ENCODE results near the gene TEX2.
A peak's percentile ranks its signal among the peaks of the same experiment; 100 is the strongest.

The TEX2 gene

DNA sequence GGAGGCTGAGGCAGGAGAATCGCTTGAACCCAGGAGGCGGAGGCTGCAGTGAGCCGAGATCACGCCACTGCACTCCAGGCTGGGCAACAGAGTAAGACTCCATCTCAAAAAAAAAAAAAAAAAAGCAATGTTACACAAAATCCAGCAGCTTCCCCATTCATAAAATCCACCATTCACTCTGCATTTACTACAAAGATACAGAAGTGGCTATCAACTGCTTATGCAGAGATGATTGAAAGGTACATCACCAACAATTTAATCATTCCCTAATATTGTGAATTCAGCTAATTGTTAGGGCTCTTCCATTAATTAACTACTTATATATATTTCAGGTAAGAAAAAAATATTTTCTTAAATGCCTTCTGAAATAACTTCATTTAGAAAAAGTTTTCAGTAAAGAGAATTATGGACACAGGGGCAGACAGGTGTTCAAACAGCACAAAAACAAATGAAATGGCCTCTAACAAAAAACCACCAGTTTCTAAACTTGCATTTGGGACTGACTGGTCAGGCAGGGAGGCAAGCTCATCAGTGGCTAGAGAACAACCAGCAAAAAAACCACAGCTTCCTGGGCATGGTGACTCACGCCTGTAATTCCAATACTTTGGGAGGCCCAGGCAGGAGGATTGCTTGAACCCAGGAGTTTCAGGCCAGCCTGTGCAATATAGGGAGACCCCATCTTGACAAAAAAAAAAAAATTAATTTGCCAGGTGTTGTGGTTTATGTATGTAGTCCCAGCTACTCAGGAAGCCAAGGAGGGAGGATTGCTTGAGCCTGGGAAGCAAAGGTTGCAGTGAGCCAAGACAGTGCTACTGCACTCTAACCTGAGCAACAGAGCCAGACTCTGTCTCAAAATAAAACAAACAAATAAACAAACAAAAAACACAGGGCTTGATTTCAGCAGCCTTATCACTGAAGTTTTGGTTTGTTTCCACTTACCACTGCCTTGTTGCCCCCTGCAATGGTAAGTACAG, 159.4 kb downstream of the TEX2 start:
- Histone ChIP-seq H3K27ac (ENCODE audit: low read length, poor library complexity, severe bottlenecking) (no peak overlapping the region), H3K23ac (ENCODE audit: low read length in 2 of 2) (peak overlapping the region in 1 of 2 experiments; percentile 68), H4K91ac (ENCODE audit: low read length) (no peak overlapping the region), H3K36me3 (ENCODE audit: control insufficient read depth in 1 of 2, insufficient read depth in 2 of 2, low read depth in 1 of 2, low read length in 2 of 2) (peaks cover 0 to 2% of the 10 kb centered on the region in 2 experiments), H2AFZ (ENCODE audit: low read depth, low read length) (no peak overlapping the region), H2AK5ac (ENCODE audit: low read length, severe bottlenecking) (peak overlapping the region; percentile 13), H3K18ac (ENCODE audit: low read depth in 1 of 2, low read length in 2 of 2) (no peak overlapping the region), H3K79me1 (replicated peaks; ENCODE audit: low read length, poor library complexity, severe bottlenecking) (peaks cover 26% of the 10 kb centered on the region), H2BK12ac (ENCODE audit: low read length in 2 of 2) (no peak overlapping the region), H3K4me1 (ENCODE audit: control insufficient read depth, insufficient read depth, low read depth, low read length) (peaks cover 3% of the 10 kb centered on the region), H2BK120ac (ENCODE audit: low read depth, low read length) (no peak overlapping the region), H3K27me3 (ENCODE audit: control insufficient read depth in 1 of 2, insufficient read depth in 1 of 2, low read length in 2 of 2) (no peaks in the 10 kb centered on the region), H3K4me3 (ENCODE audit: insufficient read depth in 1 of 2, low read depth in 1 of 2, low read length in 2 of 2) (no peak overlapping the region), H4K8ac (ENCODE audit: low read length) (no peak overlapping the region), H2BK15ac (ENCODE audit: low read depth, poor library complexity, severe bottlenecking) (no peak overlapping the region), H3K4me2 (ENCODE audit: low read length, poor library complexity, severe bottlenecking) (no peak overlapping the region), H3K14ac (ENCODE audit: low read length in 2 of 2) (no peak overlapping the region), H3K4ac (ENCODE audit: low read depth in 1 of 2, low read length in 2 of 2) (no peak overlapping the region), H2BK5ac (ENCODE audit: low read depth, low read length, poor library complexity, severe bottlenecking) (no peak overlapping the region), H3K9ac (ENCODE audit: low read length) (peak overlapping the region; percentile 9), H3K9me3 (ENCODE audit: control insufficient read depth, low read length) (no peaks in the 10 kb centered on the region)
- WGBS = 98% methylated on average over 4 of the region's 5 CpGs
- peak; percentile 71 for DNase-seq

DNA sequence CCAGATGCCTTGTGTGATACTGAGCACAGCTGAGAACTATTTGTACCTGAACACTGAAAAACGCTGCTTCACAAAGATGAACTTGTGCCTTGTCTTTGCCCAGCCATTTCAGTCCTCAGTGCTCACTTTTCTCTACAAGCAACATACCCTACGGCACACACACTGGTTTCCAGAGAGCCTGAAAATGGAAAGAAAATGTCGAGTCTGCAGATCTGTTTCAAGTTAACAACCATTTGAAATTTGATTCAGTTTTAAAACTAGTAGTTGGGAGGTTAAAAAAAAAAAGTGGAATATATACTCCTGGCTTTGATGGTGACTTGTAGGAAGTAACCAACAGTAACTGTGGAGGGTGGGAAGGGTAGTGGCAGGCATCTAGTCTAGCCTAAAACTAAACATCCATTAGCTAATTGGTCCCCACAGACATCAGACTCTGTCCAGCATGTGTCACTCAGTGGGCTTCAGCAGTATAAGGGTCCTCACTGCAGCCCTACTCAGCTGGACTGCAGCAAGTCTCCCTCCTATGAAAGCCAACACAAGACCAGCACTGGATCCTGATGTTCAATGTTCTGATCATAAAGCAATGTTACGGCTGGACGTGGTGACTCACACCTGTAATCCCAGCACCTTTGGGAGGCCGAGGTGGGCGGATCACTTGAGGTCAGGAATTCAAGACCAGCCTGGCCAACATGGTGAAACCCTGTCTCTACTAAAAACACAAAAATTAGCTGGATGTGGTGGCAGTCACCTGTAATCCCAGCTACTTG, 160.3 kb downstream of the TEX2 start:
- 94% methylated on average over 6 of the region's 7 CpGs for WGBS
- H3K4ac ChIP-seq (ENCODE audit: low read depth in 1 of 2, low read length in 2 of 2) = no peak overlapping the region
- H3K4me3 ChIP-seq (ENCODE audit: insufficient read depth in 1 of 2, low read depth in 1 of 2, low read length in 2 of 2) = no peak overlapping the region
- peaks cover 3% of the 10 kb centered on the region for H3K4me1 ChIP-seq (ENCODE audit: control insufficient read depth, insufficient read depth, low read depth, low read length)
- no peak overlapping the region for H2AK5ac ChIP-seq (ENCODE audit: low read length, severe bottlenecking)
- H3K9ac ChIP-seq (ENCODE audit: low read length) = no peak overlapping the region
- no peaks in the 10 kb centered on the region for H3K27me3 ChIP-seq (ENCODE audit: control insufficient read depth in 1 of 2, insufficient read depth in 1 of 2, low read length in 2 of 2)
- no peak overlapping the region for H2AFZ ChIP-seq (ENCODE audit: low read depth, low read length)
- H3K23ac ChIP-seq (ENCODE audit: low read length in 2 of 2) = peak overlapping the region in 1 of 2 experiments; percentile 5
- peak overlapping the region in 1 of 2 experiments; percentile 45 for H2BK12ac ChIP-seq (ENCODE audit: low read length in 2 of 2)
- H2BK120ac ChIP-seq (ENCODE audit: low read depth, low read length) = no peak overlapping the region
- no peak overlapping the region for H3K27ac ChIP-seq (ENCODE audit: low read length, poor library complexity, severe bottlenecking)
- H3K18ac ChIP-seq (ENCODE audit: low read depth in 1 of 2, low read length in 2 of 2) = no peak overlapping the region
- no peak overlapping the region for H3K4me2 ChIP-seq (ENCODE audit: low read length, poor library complexity, severe bottlenecking)
- H3K9me3 ChIP-seq (ENCODE audit: control insufficient read depth, low read length) = no peaks in the 10 kb centered on the region
- no peak overlapping the region for H4K91ac ChIP-seq (ENCODE audit: low read length)
- H2BK15ac ChIP-seq (ENCODE audit: low read depth, poor library complexity, severe bottlenecking) = no peak overlapping the region
- H2BK5ac ChIP-seq (ENCODE audit: low read depth, low read length, poor library complexity, severe bottlenecking) = no peak overlapping the region
- H3K14ac ChIP-seq (ENCODE audit: low read length in 2 of 2) = no peak overlapping the region
- H3K79me1 ChIP-seq (replicated peaks; ENCODE audit: low read length, poor library complexity, severe bottlenecking) = peaks cover 26% of the 10 kb centered on the region
- no peak for DNase-seq
- H4K8ac ChIP-seq (ENCODE audit: low read length) = no peak overlapping the region
- peaks cover 0 to 2% of the 10 kb centered on the region in 2 experiments for H3K36me3 ChIP-seq (ENCODE audit: control insufficient read depth in 1 of 2, insufficient read depth in 2 of 2, low read depth in 1 of 2, low read length in 2 of 2)

GRCh38 chr17:64099543-64099942, 163.5 kb downstream of the TEX2 start:
- WGBS = 94% methylated on average over 6 of the region's 6 CpGs
- Histone ChIP-seq H2AFZ (ENCODE audit: low read depth, low read length) (no peak overlapping the region), H3K4ac (ENCODE audit: low read depth in 1 of 2, low read length in 2 of 2) (no peak overlapping the region), H3K4me3 (ENCODE audit: insufficient read depth in 1 of 2, low read depth in 1 of 2, low read length in 2 of 2) (no peak overlapping the region), H2BK5ac (ENCODE audit: low read depth, low read length, poor library complexity, severe bottlenecking) (no peak overlapping the region), H3K18ac (ENCODE audit: low read depth in 1 of 2, low read length in 2 of 2) (no peak overlapping the region), H3K14ac (ENCODE audit: low read length in 2 of 2) (peak overlapping the region in 1 of 2 experiments; percentile 12), H4K8ac (ENCODE audit: low read length) (no peak overlapping the region), H3K4me2 (ENCODE audit: low read length, poor library complexity, severe bottlenecking) (no peak overlapping the region), H3K4me1 (ENCODE audit: control insufficient read depth, insufficient read depth, low read depth, low read length) (peaks cover 3% of the 10 kb centered on the region), H2BK15ac (ENCODE audit: low read depth, poor library complexity, severe bottlenecking) (no peak overlapping the region), H2BK120ac (ENCODE audit: low read depth, low read length) (no peak overlapping the region), H4K91ac (ENCODE audit: low read length) (no peak overlapping the region), H3K23ac (ENCODE audit: low read length in 2 of 2) (no peak overlapping the region), H3K27me3 (ENCODE audit: control insufficient read depth in 1 of 2, insufficient read depth in 1 of 2, low read length in 2 of 2) (no peaks in the 10 kb centered on the region), H3K9ac (ENCODE audit: low read length) (no peak overlapping the region), H2BK12ac (ENCODE audit: low read length in 2 of 2) (peak overlapping the region in 1 of 2 experiments; percentile 40), H3K27ac (ENCODE audit: low read length, poor library complexity, severe bottlenecking) (no peak overlapping the region), H3K36me3 (ENCODE audit: control insufficient read depth in 1 of 2, insufficient read depth in 2 of 2, low read depth in 1 of 2, low read length in 2 of 2) (peaks cover 7 to 21% of the 10 kb centered on the region in 2 experiments), H3K79me1 (replicated peaks; ENCODE audit: low read length, poor library complexity, severe bottlenecking) (peaks cover 21% of the 10 kb centered on the region), H3K9me3 (ENCODE audit: control insufficient read depth, low read length) (no peaks in the 10 kb centered on the region), H2AK5ac (ENCODE audit: low read length, severe bottlenecking) (no peak overlapping the region)
- no peak for DNase-seq
